SK-N-SH (cell line): ENCODE measurements around the gene HDHD5.

Experiments
- CTCF ChIP-seq: fragments of 200-600 bp; sonication (generic); IDR thresholded peaks from 2 replicates; pipeline ENCODE4 v1.6.1; 2017; ENCODE audit warnings: antibody characterized with exemption, mild to moderate bottlenecking, moderate library complexity
- MAX ChIP-seq: IDR thresholded peaks from 2 replicates; pipeline ENCODE4 v1.4.0; 2012; ENCODE audit warnings: low read depth

- no peak for TF ChIP-seq CTCF
- TF ChIP-seq MAX = no peak
These were observed 16.0 kb downstream of the HDHD5 start for GRCh38 chr22:17143101-17143500.
